Cardiac muscle cell (in vitro differentiated cells and primary cell): ENCODE data around the gene SDHAF3. TPM values are rescaled to one million over a fixed set of nuclear protein-coding genes. Genes with fewer than 3 reads are reported as not detected.
"Not testable (repeated sequence)": the region's sequence is repeated elsewhere in the genome, so short reads cannot be mapped to it uniquely, and the experiment has no call there.

Source experiments
- DNase-seq, 2 donors: peaks; one replicate each; pipeline versions ENCODE4 v3.0.0 to v3.0.0-alpha.2; 2010 to 2017; ENCODE audit warnings: low read depth in 1 of 2, low spot score in 1 of 2
- H3K27ac ChIP-seq: fragments of 200-600 bp; sonication (generic); 2 replicates; pipeline ENCODE4 v1.5.1; 2016
- H3K27me3 ChIP-seq: fragments of 200-600 bp; sonication (generic); 2 replicates; pipeline ENCODE4 v1.6.0; 2016; ENCODE audit warnings: control low read depth
- H3K36me3 ChIP-seq: fragments of 200-600 bp; sonication (generic); 2 replicates; pipeline ENCODE4 v1.5.1; 2016; ENCODE audit warnings: control low read depth
- H3K4me1 ChIP-seq: fragments of 200-600 bp; sonication (generic); 2 replicates; pipeline ENCODE4 v1.8.1; 2017; ENCODE audit warnings: low read depth, mild to moderate bottlenecking, mixed run types
- H3K4me3 ChIP-seq: fragments of 200-600 bp; sonication (generic); 2 replicates; pipeline ENCODE4 v1.5.1; 2016; ENCODE audit warnings: mild to moderate bottlenecking
- H3K9me3 ChIP-seq: fragments of 200-600 bp; sonication (generic); 2 replicates; pipeline ENCODE4 v1.5.1; 2017; ENCODE audit warnings: low read depth, mild to moderate bottlenecking, control low read depth
- polyA plus RNA-seq: library from polyadenylated mRNA; unstranded; fragments of >200 nt; fragmentation: Nextera tagmentation; extraction: Ambion mirVana; gene quantifications from 2 replicates; pipeline ENCODE4 v1.2.1, GENCODE V29; 2016
- total RNA-seq: library from RNA; depleted of rRNA; stranded (reverse); fragments of >200 nt; gene quantifications from 2 replicates; pipeline ENCODE4 v1.2.3, GENCODE V29; 2016
- TF ChIP-seq, protein P1 (sequence below): IDR thresholded peaks from 2 replicates; pipeline ENCODE4 v1.5.1; 2012; ENCODE audit warnings: low read depth, mild to moderate bottlenecking, low read length

The SDHAF3 gene
- total and polyA plus RNA-seq, 2 experiments from 2014 or later, result 8.8 to 65.3 TPM

DNA sequence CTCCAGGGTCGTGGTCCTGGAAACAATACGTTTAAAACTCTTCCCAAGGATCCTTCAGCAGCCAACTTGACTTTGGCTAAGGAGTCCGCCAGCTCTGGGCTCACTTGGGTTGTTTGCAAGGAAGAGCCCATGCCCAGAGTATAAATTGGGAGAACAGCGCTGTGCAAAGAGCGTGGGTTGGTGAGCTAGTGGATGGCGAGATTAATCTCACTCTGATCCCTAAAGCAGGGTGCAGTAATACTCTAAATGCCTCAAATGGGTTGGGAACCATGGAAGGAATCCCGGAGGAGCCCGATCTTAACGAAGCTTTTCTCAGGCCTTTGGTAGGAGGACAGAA lies 495 bp upstream of the SDHAF3 start:
- no peaks in the 10 kb centered on the region for H3K36me3 ChIP-seq
- no peak for DNase-seq
- peak overlapping the region; percentile 69 for H3K4me3 ChIP-seq
- peak overlapping the region; percentile 78 for H3K27ac ChIP-seq
- no peaks in the 10 kb centered on the region for H3K27me3 ChIP-seq
- peaks cover 9% of the 10 kb centered on the region for H3K4me1 ChIP-seq
- no peaks in the 10 kb centered on the region for H3K9me3 ChIP-seq
- TF ChIP-seq, protein P1, sequence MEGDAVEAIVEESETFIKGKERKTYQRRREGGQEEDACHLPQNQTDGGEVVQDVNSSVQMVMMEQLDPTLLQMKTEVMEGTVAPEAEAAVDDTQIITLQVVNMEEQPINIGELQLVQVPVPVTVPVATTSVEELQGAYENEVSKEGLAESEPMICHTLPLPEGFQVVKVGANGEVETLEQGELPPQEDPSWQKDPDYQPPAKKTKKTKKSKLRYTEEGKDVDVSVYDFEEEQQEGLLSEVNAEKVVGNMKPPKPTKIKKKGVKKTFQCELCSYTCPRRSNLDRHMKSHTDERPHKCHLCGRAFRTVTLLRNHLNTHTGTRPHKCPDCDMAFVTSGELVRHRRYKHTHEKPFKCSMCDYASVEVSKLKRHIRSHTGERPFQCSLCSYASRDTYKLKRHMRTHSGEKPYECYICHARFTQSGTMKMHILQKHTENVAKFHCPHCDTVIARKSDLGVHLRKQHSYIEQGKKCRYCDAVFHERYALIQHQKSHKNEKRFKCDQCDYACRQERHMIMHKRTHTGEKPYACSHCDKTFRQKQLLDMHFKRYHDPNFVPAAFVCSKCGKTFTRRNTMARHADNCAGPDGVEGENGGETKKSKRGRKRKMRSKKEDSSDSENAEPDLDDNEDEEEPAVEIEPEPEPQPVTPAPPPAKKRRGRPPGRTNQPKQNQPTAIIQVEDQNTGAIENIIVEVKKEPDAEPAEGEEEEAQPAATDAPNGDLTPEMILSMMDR, result no peak

DNA sequence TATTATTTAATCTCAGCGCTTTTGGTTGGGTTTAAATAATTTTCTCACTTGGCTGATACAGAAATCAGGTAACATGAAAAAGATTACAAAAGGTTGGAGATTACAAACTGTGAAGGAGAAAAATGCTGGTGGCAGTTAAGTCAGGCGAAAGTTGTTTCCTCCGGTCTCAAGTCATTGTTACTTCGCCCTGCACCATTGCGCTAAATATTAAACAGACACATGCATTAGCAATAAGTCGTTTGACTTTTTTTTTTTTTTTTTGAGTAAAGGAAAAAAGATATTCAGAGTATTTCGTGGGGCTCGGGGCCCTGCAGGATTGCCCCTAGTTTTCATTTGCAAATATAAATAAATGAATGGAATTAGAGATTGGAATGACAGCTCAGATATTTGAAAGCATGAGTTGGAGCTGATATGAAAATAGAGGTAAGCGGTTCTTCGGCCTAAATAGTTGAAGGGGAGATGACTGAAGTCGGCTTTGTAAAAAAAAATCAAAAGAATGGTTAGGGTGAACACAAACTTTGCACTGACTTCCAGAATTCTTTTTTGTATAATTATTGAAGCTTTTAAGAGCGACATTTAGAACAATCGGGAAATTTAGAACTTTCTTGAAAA lies 914 bp downstream of the SDHAF3 start:
- Histone ChIP-seq H3K4me3 (peak overlapping the region; percentile 69), H3K27ac (peak overlapping the region; percentile 75), H3K36me3 (no peaks in the 10 kb centered on the region), H3K4me1 (peaks cover 9% of the 10 kb centered on the region), H3K9me3 (no peaks in the 10 kb centered on the region), H3K27me3 (no peaks in the 10 kb centered on the region)
- DNase-seq, result peak in 1 of 2 donors; percentile 10
- TF ChIP-seq, protein P1, result no peak

DNA sequence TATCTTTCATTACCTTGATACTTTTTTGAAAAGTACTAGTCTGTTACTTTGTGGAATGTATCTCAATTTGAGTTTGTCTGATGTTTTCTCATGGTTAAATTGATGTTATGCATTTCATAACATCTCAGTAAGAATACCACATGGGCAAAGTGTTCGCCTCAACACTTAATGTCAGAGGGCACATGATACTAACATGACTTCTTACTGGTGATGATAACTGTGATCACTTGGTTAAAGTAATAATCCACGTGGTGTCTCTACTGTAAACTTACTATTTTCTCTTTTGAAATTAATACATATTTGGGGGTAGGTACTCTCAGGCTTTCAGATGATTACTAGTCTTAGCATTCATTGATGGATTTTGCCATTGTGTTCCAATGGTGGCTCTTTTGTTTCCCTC lies 2.2 kb downstream of the SDHAF3 start:
- no peaks in the 10 kb centered on the region for H3K36me3 ChIP-seq
- H3K4me3 ChIP-seq, result no peak overlapping the region
- TF ChIP-seq, protein P1, result no peak
- H3K4me1 ChIP-seq, result peaks cover 9% of the 10 kb centered on the region
- DNase-seq, result no peak
- no peaks in the 10 kb centered on the region for H3K27me3 ChIP-seq
- H3K27ac ChIP-seq, result no peak overlapping the region
- H3K9me3 ChIP-seq, result no peaks in the 10 kb centered on the region

DNA sequence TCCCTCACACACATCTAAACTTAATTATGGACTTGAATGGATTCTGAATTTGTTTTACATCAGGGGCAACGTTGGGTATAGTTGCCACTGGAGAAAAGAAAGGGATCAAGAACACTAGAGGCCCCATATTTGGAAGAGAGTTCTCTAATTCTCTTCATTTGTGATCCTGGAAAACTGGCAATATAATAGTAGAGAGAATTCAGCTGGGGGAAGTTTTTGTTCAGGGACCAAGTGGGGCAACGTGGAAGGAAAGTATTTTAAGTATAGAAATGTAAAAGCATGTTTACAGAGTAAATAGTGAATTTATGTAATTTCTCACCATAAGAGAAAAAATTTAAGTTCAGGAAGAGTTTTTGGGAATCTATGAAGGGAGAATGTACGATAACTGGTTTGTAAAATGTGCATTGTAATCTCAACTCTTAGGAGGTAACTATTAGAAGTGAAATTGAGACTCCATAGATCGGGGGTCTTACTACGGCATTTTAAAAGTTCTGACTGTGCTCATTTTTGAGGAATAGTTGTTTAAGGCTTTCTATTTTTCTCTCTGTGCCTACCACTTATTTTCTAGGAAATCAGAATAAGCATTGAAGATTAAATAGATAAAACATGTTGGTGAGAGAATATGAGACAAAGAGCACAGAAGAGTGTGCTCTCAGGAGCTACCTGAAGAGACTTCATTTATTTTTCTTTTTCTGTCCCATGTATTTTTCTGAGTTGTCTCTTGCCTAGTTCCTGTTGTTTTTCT lies 3.4 kb downstream of the SDHAF3 start:
- no peak for DNase-seq
- no peaks in the 10 kb centered on the region for H3K9me3 ChIP-seq
- peaks cover 9% of the 10 kb centered on the region for H3K4me1 ChIP-seq
- no peak overlapping the region for H3K4me3 ChIP-seq
- H3K36me3 ChIP-seq, result no peaks in the 10 kb centered on the region
- no peaks in the 10 kb centered on the region for H3K27me3 ChIP-seq
- TF ChIP-seq, protein P1, result no peak
- H3K27ac ChIP-seq, result no peak overlapping the region

DNA sequence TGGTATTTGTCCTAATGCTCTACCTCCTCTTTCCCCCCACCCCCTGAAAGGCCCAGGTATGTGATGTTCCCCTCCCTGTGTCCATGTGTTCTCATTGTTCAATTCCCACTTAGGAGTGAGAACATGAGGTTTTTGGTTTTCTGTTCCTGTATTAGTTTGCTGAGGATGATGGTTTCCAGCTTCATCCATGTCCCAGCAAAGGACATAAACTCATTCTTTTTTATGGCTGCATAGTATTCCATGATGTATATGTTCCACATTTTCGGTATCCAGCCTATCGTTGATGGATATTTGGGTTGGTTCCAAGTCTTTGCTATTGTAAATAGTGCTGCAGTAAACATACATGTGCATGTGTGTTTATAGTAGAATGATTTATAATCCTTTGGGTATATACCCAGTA lies 5.6 kb downstream of the SDHAF3 start:
- peaks cover 15% of the 10 kb centered on the region for H3K4me1 ChIP-seq
- not testable (repeated sequence) for H3K36me3 ChIP-seq, H3K4me3 ChIP-seq, H3K27ac ChIP-seq, DNase-seq, H3K27me3 ChIP-seq, H3K9me3 ChIP-seq

DNA sequence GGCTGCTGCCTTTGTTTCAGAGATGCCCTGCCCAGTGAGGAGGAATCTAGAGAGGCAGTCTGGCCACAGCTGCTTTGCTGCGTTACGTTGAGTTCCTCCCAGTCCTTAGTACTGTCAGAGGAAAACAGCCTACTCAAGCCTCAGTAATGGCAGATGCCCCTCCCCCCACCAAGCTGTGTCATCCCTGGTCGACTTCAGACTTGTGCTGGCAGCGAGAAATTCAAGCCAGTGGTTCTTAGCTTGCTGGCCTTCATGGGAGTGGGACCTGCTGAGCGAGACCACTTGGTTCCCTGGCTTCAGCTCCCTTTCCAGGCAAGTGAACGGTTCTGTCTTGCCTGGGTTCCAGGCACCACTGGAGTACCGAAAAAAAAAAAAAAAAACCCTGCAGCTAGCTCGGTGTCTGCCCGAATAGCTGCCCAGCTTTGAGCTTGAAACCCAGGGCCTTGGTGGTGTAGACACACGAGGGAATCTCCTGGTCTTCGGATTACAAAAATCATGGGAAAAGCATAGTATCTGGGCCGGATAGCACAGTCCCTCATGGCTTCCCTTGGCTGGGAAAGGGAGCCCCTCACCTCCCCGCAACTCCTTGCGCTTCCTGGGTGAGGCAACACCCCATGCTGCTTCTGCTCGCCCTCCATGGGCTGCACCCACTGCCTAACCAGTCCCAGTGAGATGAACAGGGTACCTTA lies 9.1 kb downstream of the SDHAF3 start:
- Histone ChIP-seq H3K9me3 (no peaks in the 10 kb centered on the region), H3K27me3 (no peaks in the 10 kb centered on the region), H3K4me3 (no peak overlapping the region), H3K27ac (peak overlapping the region; percentile 51), H3K36me3 (no peaks in the 10 kb centered on the region), H3K4me1 (peaks cover 6% of the 10 kb centered on the region)
- peak; percentile 25 to 40 for DNase-seq
- TF ChIP-seq, protein P1, result no peak
